Measurements from ENCODE around the gene PADI3. TPM values are rescaled to one million over a fixed set of nuclear protein-coding genes. Genes with fewer than 3 reads are reported as not detected.

Gene PADI3
- total and polyA plus RNA-seq, 2 of the 8 experiments (the other 6 are each of a cell fraction or from before 2014, with no cell fraction given): 0.37 to 0.94 TPM

GRCh38 chr1:17208546-17208945, 40.4 kb upstream of the PADI3 start (continued):
- TF ChIP-seq, protein P1, sequence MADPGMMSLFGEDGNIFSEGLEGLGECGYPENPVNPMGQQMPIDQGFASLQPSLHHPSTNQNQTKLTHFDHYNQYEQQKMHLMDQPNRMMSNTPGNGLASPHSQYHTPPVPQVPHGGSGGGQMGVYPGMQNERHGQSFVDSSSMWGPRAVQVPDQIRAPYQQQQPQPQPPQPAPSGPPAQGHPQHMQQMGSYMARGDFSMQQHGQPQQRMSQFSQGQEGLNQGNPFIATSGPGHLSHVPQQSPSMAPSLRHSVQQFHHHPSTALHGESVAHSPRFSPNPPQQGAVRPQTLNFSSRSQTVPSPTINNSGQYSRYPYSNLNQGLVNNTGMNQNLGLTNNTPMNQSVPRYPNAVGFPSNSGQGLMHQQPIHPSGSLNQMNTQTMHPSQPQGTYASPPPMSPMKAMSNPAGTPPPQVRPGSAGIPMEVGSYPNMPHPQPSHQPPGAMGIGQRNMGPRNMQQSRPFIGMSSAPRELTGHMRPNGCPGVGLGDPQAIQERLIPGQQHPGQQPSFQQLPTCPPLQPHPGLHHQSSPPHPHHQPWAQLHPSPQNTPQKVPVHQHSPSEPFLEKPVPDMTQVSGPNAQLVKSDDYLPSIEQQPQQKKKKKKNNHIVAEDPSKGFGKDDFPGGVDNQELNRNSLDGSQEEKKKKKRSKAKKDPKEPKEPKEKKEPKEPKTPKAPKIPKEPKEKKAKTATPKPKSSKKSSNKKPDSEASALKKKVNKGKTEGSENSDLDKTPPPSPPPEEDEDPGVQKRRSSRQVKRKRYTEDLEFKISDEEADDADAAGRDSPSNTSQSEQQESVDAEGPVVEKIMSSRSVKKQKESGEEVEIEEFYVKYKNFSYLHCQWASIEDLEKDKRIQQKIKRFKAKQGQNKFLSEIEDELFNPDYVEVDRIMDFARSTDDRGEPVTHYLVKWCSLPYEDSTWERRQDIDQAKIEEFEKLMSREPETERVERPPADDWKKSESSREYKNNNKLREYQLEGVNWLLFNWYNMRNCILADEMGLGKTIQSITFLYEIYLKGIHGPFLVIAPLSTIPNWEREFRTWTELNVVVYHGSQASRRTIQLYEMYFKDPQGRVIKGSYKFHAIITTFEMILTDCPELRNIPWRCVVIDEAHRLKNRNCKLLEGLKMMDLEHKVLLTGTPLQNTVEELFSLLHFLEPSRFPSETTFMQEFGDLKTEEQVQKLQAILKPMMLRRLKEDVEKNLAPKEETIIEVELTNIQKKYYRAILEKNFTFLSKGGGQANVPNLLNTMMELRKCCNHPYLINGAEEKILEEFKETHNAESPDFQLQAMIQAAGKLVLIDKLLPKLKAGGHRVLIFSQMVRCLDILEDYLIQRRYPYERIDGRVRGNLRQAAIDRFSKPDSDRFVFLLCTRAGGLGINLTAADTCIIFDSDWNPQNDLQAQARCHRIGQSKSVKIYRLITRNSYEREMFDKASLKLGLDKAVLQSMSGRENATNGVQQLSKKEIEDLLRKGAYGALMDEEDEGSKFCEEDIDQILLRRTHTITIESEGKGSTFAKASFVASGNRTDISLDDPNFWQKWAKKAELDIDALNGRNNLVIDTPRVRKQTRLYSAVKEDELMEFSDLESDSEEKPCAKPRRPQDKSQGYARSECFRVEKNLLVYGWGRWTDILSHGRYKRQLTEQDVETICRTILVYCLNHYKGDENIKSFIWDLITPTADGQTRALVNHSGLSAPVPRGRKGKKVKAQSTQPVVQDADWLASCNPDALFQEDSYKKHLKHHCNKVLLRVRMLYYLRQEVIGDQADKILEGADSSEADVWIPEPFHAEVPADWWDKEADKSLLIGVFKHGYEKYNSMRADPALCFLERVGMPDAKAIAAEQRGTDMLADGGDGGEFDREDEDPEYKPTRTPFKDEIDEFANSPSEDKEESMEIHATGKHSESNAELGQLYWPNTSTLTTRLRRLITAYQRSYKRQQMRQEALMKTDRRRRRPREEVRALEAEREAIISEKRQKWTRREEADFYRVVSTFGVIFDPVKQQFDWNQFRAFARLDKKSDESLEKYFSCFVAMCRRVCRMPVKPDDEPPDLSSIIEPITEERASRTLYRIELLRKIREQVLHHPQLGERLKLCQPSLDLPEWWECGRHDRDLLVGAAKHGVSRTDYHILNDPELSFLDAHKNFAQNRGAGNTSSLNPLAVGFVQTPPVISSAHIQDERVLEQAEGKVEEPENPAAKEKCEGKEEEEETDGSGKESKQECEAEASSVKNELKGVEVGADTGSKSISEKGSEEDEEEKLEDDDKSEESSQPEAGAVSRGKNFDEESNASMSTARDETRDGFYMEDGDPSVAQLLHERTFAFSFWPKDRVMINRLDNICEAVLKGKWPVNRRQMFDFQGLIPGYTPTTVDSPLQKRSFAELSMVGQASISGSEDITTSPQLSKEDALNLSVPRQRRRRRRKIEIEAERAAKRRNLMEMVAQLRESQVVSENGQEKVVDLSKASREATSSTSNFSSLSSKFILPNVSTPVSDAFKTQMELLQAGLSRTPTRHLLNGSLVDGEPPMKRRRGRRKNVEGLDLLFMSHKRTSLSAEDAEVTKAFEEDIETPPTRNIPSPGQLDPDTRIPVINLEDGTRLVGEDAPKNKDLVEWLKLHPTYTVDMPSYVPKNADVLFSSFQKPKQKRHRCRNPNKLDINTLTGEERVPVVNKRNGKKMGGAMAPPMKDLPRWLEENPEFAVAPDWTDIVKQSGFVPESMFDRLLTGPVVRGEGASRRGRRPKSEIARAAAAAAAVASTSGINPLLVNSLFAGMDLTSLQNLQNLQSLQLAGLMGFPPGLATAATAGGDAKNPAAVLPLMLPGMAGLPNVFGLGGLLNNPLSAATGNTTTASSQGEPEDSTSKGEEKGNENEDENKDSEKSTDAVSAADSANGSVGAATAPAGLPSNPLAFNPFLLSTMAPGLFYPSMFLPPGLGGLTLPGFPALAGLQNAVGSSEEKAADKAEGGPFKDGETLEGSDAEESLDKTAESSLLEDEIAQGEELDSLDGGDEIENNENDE (IDR thresholded peaks at IDR 0.05; ENCODE audit: insufficient replicate concordance, low read length): no peak
- TF ChIP-seq JUND (IDR thresholded peaks at IDR 0.05; ENCODE audit: low read length): no peak
- no peak for TF ChIP-seq CHD1 (IDR thresholded peaks at IDR 0.05; ENCODE audit: low read depth, low read length)
- no peak for TF ChIP-seq TAF1 (IDR thresholded peaks at IDR 0.05; ENCODE audit: low read depth, low read length)
- TF ChIP-seq KDM1A (IDR thresholded peaks at IDR 0.05; ENCODE audit: borderline replicate concordance, low read length): no peak

All from H1 (cell line).